PC-9 (cell line): ENCODE measurements around the gene LIN54.

Source experiments
- CTCF ChIP-seq: fragments of 200-600 bp; sonication (generic); conservative IDR thresholded peaks from 2 replicates; pipeline ENCODE4 v1.6.1; 2017; ENCODE audit warnings: mixed run types, antibody characterized with exemption, mild to moderate bottlenecking, moderate library complexity
- EZH2 ChIP-seq: fragments of 200-600 bp; sonication (generic); IDR thresholded peaks from 2 replicates; pipeline ENCODE4 v1.8.0; 2017; ENCODE audit warnings: antibody characterized with exemption, low read depth

- TF ChIP-seq CTCF, result no peak
- TF ChIP-seq EZH2, result no peak
Observed at GRCh38 chr4:83019794-83020494, 9.3 kb upstream of the LIN54 start.
